Measurements from ENCODE around the gene PITX2.
A peak's percentile ranks its signal among the peaks of the same experiment; 100 is the strongest.

Gene PITX2

DNA sequence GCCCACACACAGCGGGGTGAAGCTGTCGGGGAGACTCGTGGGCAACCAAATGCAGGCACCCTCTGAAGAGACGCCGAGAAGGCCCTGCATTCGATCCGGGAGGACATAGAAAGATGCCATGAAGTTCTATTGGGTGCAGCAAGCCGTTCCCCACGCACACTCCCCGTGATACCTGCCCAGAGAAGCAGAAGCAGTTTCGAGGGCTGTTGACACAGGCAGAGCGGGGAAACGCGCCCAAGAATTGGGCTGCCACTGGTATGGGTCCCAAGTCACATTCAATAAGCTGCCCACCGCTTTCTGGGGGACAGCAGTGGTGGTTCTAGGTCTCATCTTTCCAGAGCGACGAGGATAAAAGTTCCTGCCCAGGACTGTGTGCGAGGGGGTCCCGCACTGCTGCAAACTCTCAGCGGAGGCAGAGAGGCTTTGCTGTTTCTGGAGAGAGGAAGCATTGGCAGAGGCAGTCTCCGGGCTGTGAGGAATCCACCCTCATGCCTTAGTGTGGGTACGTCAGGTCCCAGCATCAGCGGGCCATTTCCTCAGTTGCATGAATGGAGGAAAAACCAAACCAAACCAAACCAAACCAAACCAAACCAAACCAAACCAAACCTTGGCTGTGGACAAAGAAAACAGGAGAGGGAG lies 10.1 kb downstream of the PITX2 start:
- H3K27me3 ChIP-seq (ENCODE audit: insufficient read depth, insufficient read length), result peaks cover 98% of the 10 kb centered on the region
- DNase-seq (ENCODE audit: low read depth, low spot score), result no peak
- H3K9me3 ChIP-seq (ENCODE audit: insufficient read depth, low read length), result no peaks in the 10 kb centered on the region
- H3K4me1 ChIP-seq (ENCODE audit: insufficient read depth, insufficient read length), result no peaks in the 10 kb centered on the region
- no peaks in the 10 kb centered on the region for H3K36me3 ChIP-seq (ENCODE audit: insufficient read depth, insufficient read length, low read length)
- H3K4me3 ChIP-seq (ENCODE audit: insufficient read length, low read depth), result no peak overlapping the region
- TF ChIP-seq SUZ12 (IDR thresholded peaks at IDR 0.05; ENCODE audit: extremely low read depth, insufficient read depth, insufficient read length) (peak; percentile 8), ZNF274 (IDR thresholded peaks at IDR 0.05; ENCODE audit: low read depth, low read length) (no peak), YY1 (IDR thresholded peaks at IDR 0.05; ENCODE audit: insufficient read depth, insufficient read length) (no peak)
- no peak overlapping the region for H3K9ac ChIP-seq (ENCODE audit: insufficient read length, low read depth)

DNA sequence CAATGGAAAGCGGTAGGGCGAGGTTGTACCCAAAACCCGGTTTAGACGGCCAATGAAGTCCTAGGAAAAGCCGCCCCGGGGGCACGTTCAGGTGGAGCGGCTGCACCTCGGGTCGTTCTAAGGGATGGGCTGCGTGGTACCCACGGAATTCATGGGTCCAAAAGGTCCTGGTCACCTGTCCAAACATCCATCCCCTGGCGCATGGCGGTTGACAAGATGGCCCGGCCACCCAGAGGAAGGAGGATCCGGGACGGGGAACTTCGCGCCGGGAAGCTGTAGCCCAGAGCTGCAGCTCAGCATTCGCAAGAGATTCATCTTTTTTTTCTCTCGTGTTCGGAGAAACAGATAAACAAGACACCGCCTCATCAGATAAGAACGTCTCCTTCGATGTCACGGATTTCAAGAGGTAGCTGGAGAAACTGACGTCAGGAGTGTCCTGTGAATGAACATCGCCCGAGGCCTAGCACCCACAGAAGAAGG lies 10.9 kb downstream of the PITX2 start:
- Histone ChIP-seq H3K9ac (ENCODE audit: insufficient read length, low read depth) (no peak overlapping the region), H3K27me3 (ENCODE audit: insufficient read depth, insufficient read length) (peaks cover 91% of the 10 kb centered on the region), H3K9me3 (ENCODE audit: insufficient read depth, low read length) (no peaks in the 10 kb centered on the region), H3K4me3 (ENCODE audit: insufficient read length, low read depth) (no peak overlapping the region), H3K4me1 (ENCODE audit: insufficient read depth, insufficient read length) (no peaks in the 10 kb centered on the region), H3K36me3 (ENCODE audit: insufficient read depth, insufficient read length, low read length) (no peaks in the 10 kb centered on the region)
- DNase-seq (ENCODE audit: low read depth, low spot score), result no peak
- TF ChIP-seq SUZ12 (IDR thresholded peaks at IDR 0.05; ENCODE audit: extremely low read depth, insufficient read depth, insufficient read length), result peak; percentile 74
- TF ChIP-seq ZNF274 (IDR thresholded peaks at IDR 0.05; ENCODE audit: low read depth, low read length), result no peak

DNA sequence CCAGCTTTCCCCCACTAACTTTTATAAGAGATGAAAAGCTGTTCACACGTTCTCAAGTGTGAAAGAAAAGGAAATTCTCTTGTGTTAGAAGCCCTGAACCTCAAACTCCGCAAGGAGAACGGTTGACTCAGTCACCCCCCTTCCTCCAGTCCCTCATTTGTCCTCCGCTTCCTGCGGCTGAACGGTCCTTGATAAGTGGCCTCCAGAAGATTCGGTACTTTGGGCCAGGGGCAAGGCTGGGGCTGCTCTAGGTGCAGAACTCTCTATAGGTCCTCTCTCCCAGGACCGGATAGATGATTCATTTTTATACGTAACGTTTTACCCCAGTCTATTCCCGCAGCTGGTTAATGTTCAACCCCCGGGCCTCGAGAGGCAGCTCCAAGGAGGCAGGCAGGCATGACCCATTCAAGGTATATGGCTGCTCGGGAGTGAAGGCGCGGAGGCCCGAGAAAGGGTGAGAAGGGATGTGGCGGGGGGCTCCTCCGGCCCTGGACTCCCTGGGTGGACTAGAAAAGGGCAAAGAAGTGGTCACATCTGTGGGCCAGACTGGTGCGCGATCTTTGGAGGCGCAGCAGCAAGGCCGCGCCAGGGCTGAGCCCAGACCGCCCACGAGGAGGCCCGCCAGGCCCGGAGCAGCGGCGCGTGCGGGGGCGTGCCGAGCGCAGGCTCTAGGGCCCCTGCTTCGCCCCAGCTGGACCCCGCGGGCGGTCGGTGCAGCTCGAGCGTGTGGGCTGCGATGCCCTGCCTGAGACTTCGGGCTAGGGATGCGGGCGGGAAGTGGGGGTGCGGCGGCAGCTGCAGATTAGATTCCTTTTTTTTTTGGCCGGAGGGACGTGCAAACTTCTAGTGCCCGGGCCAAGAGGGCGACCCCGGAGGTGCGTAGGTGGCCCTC lies 11.7 kb downstream of the PITX2 start:
- Histone ChIP-seq H3K9ac (ENCODE audit: insufficient read length, low read depth) (no peak overlapping the region), H3K4me3 (ENCODE audit: insufficient read length, low read depth) (no peak overlapping the region), H3K36me3 (ENCODE audit: insufficient read depth, insufficient read length, low read length) (no peaks in the 10 kb centered on the region), H3K27me3 (ENCODE audit: insufficient read depth, insufficient read length) (peaks cover 82% of the 10 kb centered on the region), H3K9me3 (ENCODE audit: insufficient read depth, low read length) (no peaks in the 10 kb centered on the region), H3K4me1 (ENCODE audit: insufficient read depth, insufficient read length) (no peaks in the 10 kb centered on the region)
- TF ChIP-seq SUZ12 (IDR thresholded peaks at IDR 0.05; ENCODE audit: extremely low read depth, insufficient read depth, insufficient read length) (peak; percentile 81), ZNF274 (IDR thresholded peaks at IDR 0.05; ENCODE audit: low read depth, low read length) (no peak), YY1 (IDR thresholded peaks at IDR 0.05; ENCODE audit: insufficient read depth, insufficient read length) (no peak)
- DNase-seq (ENCODE audit: low read depth, low spot score), result no peak

DNA sequence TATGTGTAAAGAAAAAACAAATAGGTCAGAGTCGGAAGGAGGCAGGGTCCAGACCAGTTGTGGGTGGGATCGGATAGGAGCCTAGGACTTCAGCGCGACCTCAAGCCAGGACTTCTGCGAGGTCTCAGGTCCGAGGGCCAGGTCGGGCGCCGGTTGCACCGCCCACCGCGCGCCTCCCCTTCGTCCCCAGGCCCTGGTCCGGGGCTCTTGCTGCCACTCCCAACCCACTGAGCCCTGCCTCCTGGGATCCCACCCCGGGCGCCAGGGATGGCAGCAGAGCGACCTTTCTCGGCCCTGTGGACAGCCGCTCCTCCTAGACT lies 12.3 kb downstream of the PITX2 start:
- no peaks in the 10 kb centered on the region for H3K9me3 ChIP-seq (ENCODE audit: insufficient read depth, low read length)
- H3K9ac ChIP-seq (ENCODE audit: insufficient read length, low read depth), result no peak overlapping the region
- TF ChIP-seq YY1 (IDR thresholded peaks at IDR 0.05; ENCODE audit: insufficient read depth, insufficient read length) (no peak), ZNF274 (IDR thresholded peaks at IDR 0.05; ENCODE audit: low read depth, low read length) (no peak), SUZ12 (IDR thresholded peaks at IDR 0.05; ENCODE audit: extremely low read depth, insufficient read depth, insufficient read length) (no peak)
- no peak for DNase-seq (ENCODE audit: low read depth, low spot score)
- no peak overlapping the region for H3K4me3 ChIP-seq (ENCODE audit: insufficient read length, low read depth)
- H3K36me3 ChIP-seq (ENCODE audit: insufficient read depth, insufficient read length, low read length), result no peaks in the 10 kb centered on the region
- H3K27me3 ChIP-seq (ENCODE audit: insufficient read depth, insufficient read length), result peaks cover 76% of the 10 kb centered on the region
- H3K4me1 ChIP-seq (ENCODE audit: insufficient read depth, insufficient read length), result no peaks in the 10 kb centered on the region

DNA sequence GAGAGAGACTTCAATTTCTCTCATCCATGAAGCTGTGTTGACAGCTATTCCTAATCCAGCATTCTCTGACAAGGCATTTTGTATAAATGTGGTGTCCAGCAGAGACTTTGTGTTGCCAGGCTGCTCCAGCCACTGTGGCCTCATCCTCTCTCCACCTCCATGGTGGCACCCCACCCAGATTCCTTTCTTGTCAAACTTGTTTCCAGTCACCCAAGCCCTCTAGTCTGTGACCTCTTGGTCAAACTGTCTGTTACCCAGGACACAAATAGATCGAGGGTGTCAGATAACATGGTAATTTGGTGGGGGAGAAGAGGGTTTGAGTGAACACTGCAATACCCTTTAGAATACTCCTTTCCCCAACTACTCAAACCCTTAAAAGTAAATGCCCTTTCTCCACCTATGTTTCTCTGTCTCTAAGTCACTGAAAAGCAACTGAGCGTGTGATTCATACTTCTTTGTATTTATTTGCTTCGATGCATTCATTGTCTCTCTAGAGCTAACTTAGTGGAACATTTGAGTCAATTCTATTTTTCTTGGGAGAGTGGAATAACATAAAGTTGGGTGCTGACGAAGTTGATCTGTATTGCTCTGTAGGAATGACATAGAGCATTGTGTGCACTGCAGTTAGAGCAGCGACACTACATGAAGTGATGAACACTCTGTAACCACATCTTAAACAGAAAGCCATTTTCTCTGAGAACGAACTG lies 13.7 kb downstream of the PITX2 start:
- H3K9me3 ChIP-seq (ENCODE audit: insufficient read depth, low read length), result no peaks in the 10 kb centered on the region
- H3K27me3 ChIP-seq (ENCODE audit: insufficient read depth, insufficient read length), result peaks cover 62% of the 10 kb centered on the region
- H3K36me3 ChIP-seq (ENCODE audit: insufficient read depth, insufficient read length, low read length), result no peaks in the 10 kb centered on the region
- no peak for DNase-seq (ENCODE audit: low read depth, low spot score)
- H3K4me3 ChIP-seq (ENCODE audit: insufficient read length, low read depth), result no peak overlapping the region
- no peaks in the 10 kb centered on the region for H3K4me1 ChIP-seq (ENCODE audit: insufficient read depth, insufficient read length)
- no peak for TF ChIP-seq YY1 (IDR thresholded peaks at IDR 0.05; ENCODE audit: insufficient read depth, insufficient read length)
- TF ChIP-seq SUZ12 (IDR thresholded peaks at IDR 0.05; ENCODE audit: extremely low read depth, insufficient read depth, insufficient read length), result no peak
- TF ChIP-seq ZNF274 (IDR thresholded peaks at IDR 0.05; ENCODE audit: low read depth, low read length), result no peak
- H3K9ac ChIP-seq (ENCODE audit: insufficient read length, low read depth), result no peak overlapping the region

DNA sequence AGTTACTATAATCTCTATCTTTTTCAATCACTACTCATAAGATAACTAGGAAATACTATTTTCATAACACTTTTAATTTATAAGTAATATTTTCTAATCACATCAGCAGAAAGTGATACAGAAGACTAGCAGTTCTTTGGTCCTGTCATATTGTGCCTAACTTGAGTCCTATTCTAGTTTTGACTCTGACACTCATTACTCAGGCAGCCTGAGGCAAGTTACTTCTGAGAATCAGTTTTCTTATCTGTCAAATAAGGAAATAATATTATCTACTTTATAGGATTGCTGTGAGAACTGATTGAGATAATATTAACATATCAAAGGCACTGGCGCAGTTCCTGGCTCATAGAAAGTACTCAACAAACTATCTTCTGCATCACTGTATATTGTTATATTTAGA lies 17.8 kb downstream of the PITX2 start:
- no peaks in the 10 kb centered on the region for H3K9me3 ChIP-seq (ENCODE audit: insufficient read depth, low read length)
- TF ChIP-seq YY1 (IDR thresholded peaks at IDR 0.05; ENCODE audit: insufficient read depth, insufficient read length) (no peak), ZNF274 (IDR thresholded peaks at IDR 0.05; ENCODE audit: low read depth, low read length) (no peak), SUZ12 (IDR thresholded peaks at IDR 0.05; ENCODE audit: extremely low read depth, insufficient read depth, insufficient read length) (no peak)
- H3K36me3 ChIP-seq (ENCODE audit: insufficient read depth, insufficient read length, low read length), result no peaks in the 10 kb centered on the region
- no peak for DNase-seq (ENCODE audit: low read depth, low spot score)
- H3K9ac ChIP-seq (ENCODE audit: insufficient read length, low read depth), result no peak overlapping the region
- no peaks in the 10 kb centered on the region for H3K4me1 ChIP-seq (ENCODE audit: insufficient read depth, insufficient read length)
- H3K27me3 ChIP-seq (ENCODE audit: insufficient read depth, insufficient read length), result peaks cover 21% of the 10 kb centered on the region
- H3K4me3 ChIP-seq (ENCODE audit: insufficient read length, low read depth), result no peak overlapping the region

DNA sequence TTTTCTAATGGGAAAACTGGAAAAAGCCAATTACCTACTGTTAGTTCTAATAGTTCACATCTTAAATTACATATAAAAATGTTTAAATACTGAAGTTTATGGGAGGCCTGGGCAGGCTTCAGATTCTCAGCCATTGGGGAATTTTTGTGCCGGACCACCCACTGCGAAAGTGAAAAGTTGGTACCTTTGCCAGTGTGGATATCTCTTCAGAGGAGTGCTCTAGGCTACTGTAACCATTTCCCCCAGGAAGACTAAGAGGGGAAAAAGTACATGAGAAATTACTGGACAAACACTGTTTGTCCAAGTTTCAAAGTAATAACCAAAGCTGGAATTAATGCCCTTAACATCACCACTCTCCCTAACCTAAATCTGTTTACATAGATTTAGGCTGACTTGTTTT lies 20.8 kb downstream of the PITX2 start:
- Histone ChIP-seq H3K4me3 (ENCODE audit: insufficient read length, low read depth) (no peak overlapping the region), H3K36me3 (ENCODE audit: insufficient read depth, insufficient read length, low read length) (no peaks in the 10 kb centered on the region), H3K9me3 (ENCODE audit: insufficient read depth, low read length) (no peaks in the 10 kb centered on the region), H3K27me3 (ENCODE audit: insufficient read depth, insufficient read length) (no peaks in the 10 kb centered on the region), H3K4me1 (ENCODE audit: insufficient read depth, insufficient read length) (no peaks in the 10 kb centered on the region), H3K9ac (ENCODE audit: insufficient read length, low read depth) (no peak overlapping the region)
- no peak for DNase-seq (ENCODE audit: low read depth, low spot score)
- no peak for TF ChIP-seq ZNF274 (IDR thresholded peaks at IDR 0.05; ENCODE audit: low read depth, low read length)
- no peak for TF ChIP-seq YY1 (IDR thresholded peaks at IDR 0.05; ENCODE audit: insufficient read depth, insufficient read length)
- no peak for TF ChIP-seq SUZ12 (IDR thresholded peaks at IDR 0.05; ENCODE audit: extremely low read depth, insufficient read depth, insufficient read length)

All from NT2/D1 (cell line).